Astrocyte (in vitro differentiated cells and primary cell): Measurements from ENCODE around the gene COBL. TPM values are rescaled to one million over a fixed set of nuclear protein-coding genes. Genes with fewer than 3 reads are reported as not detected.

Source experiments
- DNase-seq: peaks from one replicate; pipeline ENCODE4 v3.0.0-alpha.2; 2010; ENCODE audit warnings: low read depth
- FAIRE-seq: peaks from 2 replicates; lab custom pipeline; 2011; peaks lifted over from hg19 to GRCh38; lab: Jason Lieb, UNC
- H2AFZ ChIP-seq: 2 replicates; pipeline ENCODE4 v1.6.0; 2012; ENCODE audit warnings: low read depth, low read length, inconsistent platforms
- H3K27ac ChIP-seq: 2 replicates; pipeline ENCODE4 v1.5.1; 2011; ENCODE audit warnings: low read depth, low read length, inconsistent platforms
- H3K27me3 ChIP-seq: 2 replicates; pipeline ENCODE4 v1.6.0; 2011; ENCODE audit warnings: low read length, inconsistent platforms; ENCODE audit not compliant: insufficient read depth
- H3K36me3 ChIP-seq: 2 replicates; pipeline ENCODE4 v1.5.1; 2011; ENCODE audit warnings: low read length, inconsistent platforms; ENCODE audit not compliant: insufficient read depth
- H3K4me1 ChIP-seq: 2 replicates; pipeline ENCODE4 v1.5.1; 2011; ENCODE audit warnings: low read length, inconsistent platforms; ENCODE audit not compliant: insufficient read depth
- H3K4me2 ChIP-seq: 2 replicates; pipeline ENCODE4 v1.6.0; 2012; ENCODE audit warnings: low read length, inconsistent platforms
- H3K4me3 ChIP-seq: 2 replicates; pipeline ENCODE4 v1.5.1; 2011; ENCODE audit warnings: low read depth, mild to moderate bottlenecking, low read length, inconsistent platforms; ENCODE audit not compliant: insufficient read depth
- H3K79me2 ChIP-seq: 2 replicates; pipeline ENCODE4 v1.6.0; 2012; ENCODE audit warnings: mild to moderate bottlenecking, low read length, inconsistent platforms; ENCODE audit not compliant: insufficient read depth
- H3K9ac ChIP-seq: 2 replicates; pipeline ENCODE4 v1.6.0; 2012; ENCODE audit warnings: mild to moderate bottlenecking, low read length, inconsistent platforms
- H3K9me3 ChIP-seq: 2 replicates; pipeline ENCODE4 v1.5.1; 2012; ENCODE audit warnings: low read depth, mild to moderate bottlenecking, low read length, inconsistent platforms; ENCODE audit not compliant: insufficient read depth
- H4K20me1 ChIP-seq: 2 replicates; pipeline ENCODE4 v1.6.0; 2012; ENCODE audit warnings: low read length, inconsistent platforms; ENCODE audit not compliant: insufficient read depth
- H3K27ac Mint-ChIP-seq: one replicate; pipeline ENCODE4 v1.8.0; 2021; ENCODE audit warnings: mild to moderate bottlenecking, mixed read lengths; ENCODE audit not compliant: unreplicated experiment
- H3K27me3 Mint-ChIP-seq: one replicate; pipeline ENCODE4 v1.8.0; 2021; ENCODE audit warnings: low read depth, mixed read lengths; ENCODE audit not compliant: unreplicated experiment
- H3K36me3 Mint-ChIP-seq: one replicate; pipeline ENCODE4 v1.8.0; 2021; ENCODE audit warnings: low read depth, mixed read lengths; ENCODE audit not compliant: unreplicated experiment
- H3K4me1 Mint-ChIP-seq: one replicate; pipeline ENCODE4 v1.8.0; 2021; ENCODE audit warnings: low read depth, mixed read lengths; ENCODE audit not compliant: unreplicated experiment
- H3K4me3 Mint-ChIP-seq: one replicate; pipeline ENCODE4 v1.8.0; 2021; ENCODE audit warnings: mild to moderate bottlenecking, moderate library complexity, mixed read lengths; ENCODE audit not compliant: unreplicated experiment
- H3K9me3 Mint-ChIP-seq: one replicate; pipeline ENCODE4 v1.8.0; 2021; ENCODE audit warnings: mild to moderate bottlenecking, mixed read lengths; ENCODE audit not compliant: unreplicated experiment
- CTCF ChIP-seq: IDR thresholded peaks from 2 replicates; pipeline ENCODE4 v1.5.1; 2011; ENCODE audit warnings: low read depth, mild to moderate bottlenecking, inconsistent platforms, low read length, moderate library complexity; ENCODE audit not compliant: insufficient read depth
- EZH2 ChIP-seq: IDR thresholded peaks from 2 replicates; pipeline ENCODE4 v1.6.1; 2012; ENCODE audit warnings: mild to moderate bottlenecking, low read length, inconsistent platforms; ENCODE audit not compliant: insufficient read depth
- total RNA-seq: library from RNA; stranded (reverse); gene quantifications from 2 replicates; pipeline ENCODE4 v1.2.1, GENCODE V29; 2021

COBL gene
- total RNA-seq, 1 donor from 2014 or later, result 6.4 TPM

- no peak for FAIRE-seq
- H3K4me3 ChIP-seq, result no peak overlapping the region
Observed at GRCh38 chr7:51108134-51108533, 208.5 kb downstream of the COBL start.

GRCh38 chr7:51104278-51104677 is 212.3 kb downstream of the COBL start:
- no peak overlapping the region for H3K4me3 Mint-ChIP-seq
- no peak overlapping the region for H3K4me2 ChIP-seq

More at GRCh38 chr7:51108134-51108533, 208.5 kb downstream of the COBL start:
- no peak overlapping the region for H3K9ac ChIP-seq
- H3K27ac Mint-ChIP-seq, result no peak overlapping the region
- no peaks in the 10 kb centered on the region for H3K9me3 ChIP-seq
- no peak overlapping the region for H3K4me3 Mint-ChIP-seq
- H3K4me2 ChIP-seq, result no peak overlapping the region
- H3K36me3 ChIP-seq, result no peaks in the 10 kb centered on the region
- DNase-seq, result no peak
- H3K27ac ChIP-seq, result no peak overlapping the region
- no peaks in the 10 kb centered on the region for H4K20me1 ChIP-seq
- H3K9me3 Mint-ChIP-seq, result no peaks in the 10 kb centered on the region
- H3K27me3 Mint-ChIP-seq, result peaks cover 11% of the 10 kb centered on the region
- no peaks in the 10 kb centered on the region for H3K4me1 ChIP-seq
- TF ChIP-seq EZH2 (no peak), CTCF (no peak)
- no peaks in the 10 kb centered on the region for H3K4me1 Mint-ChIP-seq
- H3K36me3 Mint-ChIP-seq, result no peaks in the 10 kb centered on the region
- no peak overlapping the region for H2AFZ ChIP-seq
- no peaks in the 10 kb centered on the region for H3K79me2 ChIP-seq
- H3K27me3 ChIP-seq, result no peaks in the 10 kb centered on the region

More at GRCh38 chr7:51104278-51104677, 212.3 kb downstream of the COBL start:
- Histone ChIP-seq H3K9ac (no peak overlapping the region), H3K9me3 (no peaks in the 10 kb centered on the region), H3K27ac (no peak overlapping the region), H4K20me1 (no peaks in the 10 kb centered on the region), H3K36me3 (no peaks in the 10 kb centered on the region), H3K27me3 (peaks cover 3% of the 10 kb centered on the region), H2AFZ (no peak overlapping the region), H3K4me1 (peaks cover 5% of the 10 kb centered on the region), H3K79me2 (no peaks in the 10 kb centered on the region), H3K4me3 (no peak overlapping the region)
- H3K9me3 Mint-ChIP-seq, result no peaks in the 10 kb centered on the region
- peaks cover 9% of the 10 kb centered on the region for H3K27me3 Mint-ChIP-seq
- peaks cover 6% of the 10 kb centered on the region for H3K4me1 Mint-ChIP-seq
- no peaks in the 10 kb centered on the region for H3K36me3 Mint-ChIP-seq
- FAIRE-seq, result no peak
- TF ChIP-seq EZH2, result no peak
- TF ChIP-seq CTCF, result no peak
- no peak overlapping the region for H3K27ac Mint-ChIP-seq
- no peak for DNase-seq
